K562 (cell line): ENCODE results near the gene BORCS8. TPM values are rescaled to one million over a fixed set of nuclear protein-coding genes. Genes with fewer than 3 reads are reported as not detected.
A peak's percentile ranks its signal among the peaks of the same experiment; 100 is the strongest.

Experiments used
- E2F1 ChIP-seq: sonication (generic); formaldehyde crosslinking; IDR thresholded peaks from 2 replicates; pipeline ENCODE4 v1.8.1; 2023; ENCODE audit warnings: mild to moderate bottlenecking, missing genetic modification reagents, moderate library complexity
- ERF ChIP-seq: fragments of 450-650 bp; formaldehyde crosslinking; IDR thresholded peaks from 2 replicates; pipeline ENCODE4 v1.4.0; 2020; ENCODE audit warnings: mild to moderate bottlenecking, mixed read lengths
- GABPB1 ChIP-seq: sonication (generic); formaldehyde crosslinking; IDR thresholded peaks from 2 replicates; pipeline ENCODE4 v1.8.0; 2022; ENCODE audit warnings: mild to moderate bottlenecking, missing genetic modification reagents
- HDAC1 ChIP-seq, 2 experiments: fragments of 450-650 bp; IDR thresholded peaks; 2 replicates each; pipeline ENCODE4 v1.6.1; 2016 to 2017; ENCODE audit warnings: inconsistent platforms in 1 of 2, mild to moderate bottlenecking in 1 of 2, moderate library complexity in 1 of 2
- HDAC3 ChIP-seq: fragments of 450-650 bp; IDR thresholded peaks from 2 replicates; pipeline ENCODE4 v1.6.1; 2018; ENCODE audit warnings: borderline replicate concordance, mild to moderate bottlenecking, moderate library complexity; ENCODE audit not compliant: partially characterized antibody
- HDAC8 ChIP-seq: fragments of 450-650 bp; IDR thresholded peaks from 2 replicates; pipeline ENCODE4 v1.6.1; 2016; ENCODE audit warnings: mild to moderate bottlenecking, missing genetic modification characterization, moderate library complexity, missing compliant biosample characterization
- HES1 ChIP-seq: fragments of 450-650 bp; IDR thresholded peaks from 2 replicates; pipeline ENCODE4 v1.6.1; 2016; ENCODE audit warnings: low read depth, mild to moderate bottlenecking, moderate library complexity
- HINFP ChIP-seq: fragments of 450-650 bp; conservative IDR thresholded peaks from 2 replicates; pipeline ENCODE4 v1.6.1; 2016; ENCODE audit warnings: missing genetic modification characterization, low read depth, mild to moderate bottlenecking, control low read depth, missing compliant biosample characterization
- HNRNPK ChIP-seq: fragments of 200-400 bp; formaldehyde crosslinking; IDR thresholded peaks from one replicate; pipeline ENCODE4 v1.6.1; 2018; ENCODE audit warnings: mild to moderate bottlenecking, low read depth, low read length; ENCODE audit not compliant: poor library complexity, severe bottlenecking
- JUND ChIP-seq, 2 experiments: IDR thresholded peaks; 2 replicates in 1 of 2; 3 replicates in 1 of 2; pipeline ENCODE4 v1.6.1; 2011; ENCODE audit warnings: borderline replicate concordance in 2 of 2, low read depth in 2 of 2, low read length in 2 of 2, improper control_type of control experiment in 1 of 2, missing biosample characterization in 1 of 2, missing genetic modification characterization in 1 of 2, missing genetic modification reagents in 1 of 2
- KAT7 ChIP-seq: sonication (generic); formaldehyde crosslinking; IDR thresholded peaks from 2 replicates; pipeline ENCODE4 v1.8.0; 2022; ENCODE audit warnings: missing genetic modification reagents, mild to moderate bottlenecking, borderline replicate concordance
- MAFF ChIP-seq: IDR thresholded peaks from 2 replicates; pipeline ENCODE4 v1.6.1; 2012; ENCODE audit warnings: low read length, improper control_type of control experiment
- MCM5 ChIP-seq: fragments of 450-650 bp; IDR thresholded peaks from 2 replicates; pipeline ENCODE4 v1.6.1; 2016; ENCODE audit warnings: low read depth
- MTA1 ChIP-seq: fragments of 450-650 bp; IDR thresholded peaks from 2 replicates; pipeline ENCODE4 v1.6.1; 2017; ENCODE audit warnings: borderline replicate concordance
- POLR2H ChIP-seq: IDR thresholded peaks from 2 replicates; pipeline ENCODE4 v1.6.1; 2016; ENCODE audit warnings: missing genetic modification characterization, low read depth, mild to moderate bottlenecking, control low read depth, missing compliant biosample characterization, moderate library complexity
- RAD21 ChIP-seq, 2 experiments: fragments of 250-450 bp in 1 of 2; fragments of 450-650 bp in 1 of 2; sonication (Bioruptor Pico) in 1 of 2; formaldehyde crosslinking in 1 of 2; IDR thresholded peaks in 1 of 2; conservative IDR thresholded peaks in 1 of 2; 2 replicates each; pipeline versions ENCODE4 v1.4.0 to v1.8.0; 2020 to 2022; ENCODE audit warnings: mild to moderate bottlenecking in 2 of 2, moderate library complexity in 1 of 2
- RBBP5 ChIP-seq: fragments of 200-600 bp; sonication (generic); IDR thresholded peaks from 2 replicates; pipeline ENCODE4 v1.6.1; 2012; ENCODE audit warnings: borderline replicate concordance, mild to moderate bottlenecking, low read length, control low read depth, inconsistent platforms; ENCODE audit not compliant: insufficient read depth, poor library complexity, severe bottlenecking
- SNRNP70 ChIP-seq: fragments of 200-400 bp; formaldehyde crosslinking; optimal IDR thresholded peaks from 2 replicates; pipeline ENCODE3; 2017; ENCODE audit warnings: low read depth, low read length
- STAG1 ChIP-seq: sonication (generic); formaldehyde crosslinking; IDR thresholded peaks from 2 replicates; pipeline ENCODE4 v1.5.0; 2020; ENCODE audit warnings: missing genetic modification reagents, borderline replicate concordance
- TAF1 ChIP-seq: IDR thresholded peaks from 2 replicates; pipeline ENCODE4 v1.6.1; 2011; ENCODE audit warnings: mild to moderate bottlenecking, low read length, moderate library complexity; ENCODE audit not compliant: insufficient read depth, control insufficient read depth, severe bottlenecking; ENCODE audit errors: extremely low read depth
- ZBTB1 ChIP-seq: sonication (generic); formaldehyde crosslinking; IDR thresholded peaks from 2 replicates; pipeline ENCODE4 v1.8.1; 2023; ENCODE audit warnings: missing genetic modification reagents, low read depth, mild to moderate bottlenecking, borderline replicate concordance
- ZNF12 ChIP-seq: sonication (generic); formaldehyde crosslinking; IDR thresholded peaks from 2 replicates; pipeline ENCODE4 v1.4.0; 2020; ENCODE audit warnings: mild to moderate bottlenecking, missing genetic modification reagents
- ZNF124 ChIP-seq: sonication (generic); formaldehyde crosslinking; IDR thresholded peaks from 2 replicates; pipeline ENCODE4 v1.8.1; 2022; ENCODE audit warnings: missing genetic modification reagents
- ZNF384 ChIP-seq: IDR thresholded peaks from 2 replicates; pipeline ENCODE4 v1.6.1; 2012; ENCODE audit warnings: low read depth, low read length, improper control_type of control experiment
- ZNF766 ChIP-seq: fragments of 200-800 bp; sonication (Bioruptor generic); conservative IDR thresholded peaks from 2 replicates; pipeline ENCODE4 v1.6.1; 2016; ENCODE audit warnings: missing genetic modification characterization, missing compliant biosample characterization
- polyA plus RNA-seq, 8 experiments: library from polyadenylated mRNA; depleted of rRNA in 4 of 8; stranded (reverse) in 5 of 8; unstranded in 3 of 8; fragments of >200 nt; fragmentation: Nextera tagmentation in 2 of 8; fragmentation: Illumina TruSeq in 1 of 8; extraction: Ambion mirVana in 2 of 8; extraction: Trizol in 1 of 8; gene quantifications; 2 replicates each; pipeline versions ENCODE4 v1.2.1 to v1.2.3, GENCODE V29; 2011 to 2014; ENCODE audit warnings: inconsistent platforms in 1 of 8, missing spikeins in 1 of 8
- total RNA-seq, 7 experiments: library from RNA; depleted of rRNA in 6 of 7; stranded (reverse); fragments of >200 nt in 6 of 7; fragmentation: Illumina TruSeq in 2 of 7; extraction: Trizol in 2 of 7; gene quantifications; 2 replicates each; pipeline versions ENCODE4 v1.2.1 to v1.2.3, GENCODE V29; 2011 to 2021; ENCODE audit warnings: low replicate concordance in 1 of 7

BORCS8 gene
- total and polyA plus RNA-seq, 9 of the 15 experiments (the other 6 are each of a cell fraction or from before 2014, with no cell fraction given): 4.6 to 33.6 (median 16.3) TPM

- TF ChIP-seq MTA1 (no peak), TAF1 (peak; percentile 62), HINFP (tag) (no peak), RAD21 (CRISPR knock-in tag; conservative IDR thresholded peaks at IDR 0.05 in 1 of 2, IDR thresholded peaks at IDR 0.05 in 1 of 2) (peak in 1 of 2 experiments; percentile 13; a peak in 1 of 4 replicates), E2F1 (0 out of 2 replicates have a peak, but pooled peaks have one; percentile 25), SNRNP70 (no peak), MCM5 (no peak), ZNF384 (no peak), GABPB1 (CRISPR knock-in tag) (peak; percentile 76), KAT7 (0 out of 2 replicates have a peak, but pooled peaks have one; percentile 72), ZNF12 (CRISPR knock-in tag) (no peak), POLR2H (tag) (no peak), ZNF124 (CRISPR knock-in tag) (no peak), HNRNPK (no peak), ZNF766 (CRISPR knock-in tag) (no peak), ZBTB1 (peak; percentile 32; the same call in 1 of the 2 replicates), JUND (IDR thresholded peaks at IDR 0.05; ENCODE audit: borderline replicate concordance, low read depth, low read length) (peak; percentile 22; the same call in 1 of the 2 replicates), JUND (tag; IDR thresholded peaks at IDR 0.05; ENCODE audit: borderline replicate concordance, low read depth, low read length) (no peak), HDAC8 (tag) (no peak), STAG1 (CRISPR knock-in tag) (0 out of 2 replicates have a peak, but pooled peaks have one; percentile 10), HDAC3 (no peak), HES1 (no peak), RBBP5 (peak; percentile 75), ERF (peak; percentile 16; the same call in 1 of the 2 replicates), HDAC1 (IDR thresholded peaks at IDR 0.05) (peak in 1 of 2 experiments; percentile 69; a peak in 1 of 4 replicates), MAFF (no peak)
Observed at GRCh38 chr19:19134687-19135158, 57.2 kb downstream of the BORCS8 start (continued).
